GM19463 (cell line): ENCODE results near the gene TCF4.

Experiments used
- ATAC-seq: cut with Tn5 transposase; IDR thresholded peaks from one replicate; pipeline ENCODE4 v1.9.1; 2021; ENCODE audit warnings: mild to moderate bottlenecking, moderate library complexity; ENCODE audit not compliant: unreplicated experiment

TCF4 gene

DNA sequence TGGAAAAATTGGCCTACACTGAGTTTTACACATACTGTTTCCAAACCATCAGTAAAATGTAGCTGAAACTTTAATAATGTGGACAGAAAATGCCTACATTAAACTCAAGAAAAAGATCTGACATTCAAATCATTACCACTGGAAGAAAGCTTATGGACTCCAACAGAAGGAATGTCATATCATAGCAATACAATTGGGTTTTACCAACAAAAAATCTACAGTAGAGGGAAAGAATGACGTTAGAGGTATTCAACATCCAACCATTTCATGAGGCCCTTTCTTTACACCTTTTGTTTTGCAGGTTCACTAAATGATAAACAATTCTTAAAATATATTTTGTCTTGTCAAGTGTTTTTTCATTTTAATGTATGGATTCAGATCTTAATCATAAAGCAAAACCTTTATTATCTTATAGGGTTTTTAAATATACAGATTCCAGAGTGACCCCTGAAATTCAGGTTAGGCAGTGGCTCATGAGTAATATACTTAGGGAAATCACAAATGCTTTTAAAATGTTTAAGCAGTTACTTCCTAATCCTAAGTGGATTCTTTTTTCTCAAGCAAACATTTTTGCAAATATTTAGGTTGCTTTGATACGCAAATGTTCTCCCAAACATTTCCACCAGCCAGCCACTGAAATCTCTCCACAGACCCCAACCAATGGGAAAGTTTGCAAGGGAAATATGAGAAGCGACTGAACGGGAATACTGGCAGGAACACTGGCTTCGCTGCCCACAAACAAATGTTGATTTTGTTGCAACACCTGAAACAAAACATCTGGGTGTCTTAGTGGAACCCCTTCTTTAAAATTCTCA, 168.7 kb downstream of the TCF4 start:
- no peak for ATAC-seq

DNA sequence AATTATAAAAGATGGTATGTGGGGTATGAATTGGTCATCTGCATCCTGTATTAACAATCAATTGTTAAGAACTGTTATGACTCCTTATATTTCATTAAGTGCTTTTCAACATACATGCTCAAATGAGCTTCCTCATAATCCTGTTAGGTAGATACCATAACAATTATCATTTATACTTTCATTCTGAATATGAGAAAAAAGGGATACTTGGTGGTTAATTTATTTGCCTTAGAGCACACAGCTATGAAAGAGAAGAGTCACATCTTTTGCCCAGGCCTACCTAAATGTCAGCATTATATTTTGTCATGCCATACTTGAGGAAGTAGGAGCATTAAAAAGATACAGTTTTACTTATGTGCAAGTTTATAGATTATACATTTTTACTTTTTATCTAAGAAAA, 169.6 kb downstream of the TCF4 start:
- no peak for ATAC-seq

DNA sequence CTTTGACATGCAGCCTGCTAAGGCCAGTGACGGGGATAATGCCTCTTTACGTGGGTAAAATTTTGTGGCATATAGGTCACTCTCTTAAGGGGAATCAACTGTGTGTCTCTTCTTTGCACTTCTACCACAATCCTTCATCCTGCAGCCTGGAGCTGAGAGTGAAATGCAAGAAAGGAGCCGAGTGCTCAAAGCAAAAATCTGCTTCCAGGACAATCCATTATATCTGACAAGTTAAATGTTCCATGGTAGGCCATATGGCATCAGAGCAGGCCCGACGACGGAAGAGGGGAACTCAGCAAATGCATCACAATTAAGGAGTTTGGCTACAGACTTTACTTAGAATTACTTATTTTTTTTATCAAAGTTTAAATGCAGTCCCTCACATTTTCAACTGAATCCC, 171.2 kb downstream of the TCF4 start:
- ATAC-seq = no peak

DNA sequence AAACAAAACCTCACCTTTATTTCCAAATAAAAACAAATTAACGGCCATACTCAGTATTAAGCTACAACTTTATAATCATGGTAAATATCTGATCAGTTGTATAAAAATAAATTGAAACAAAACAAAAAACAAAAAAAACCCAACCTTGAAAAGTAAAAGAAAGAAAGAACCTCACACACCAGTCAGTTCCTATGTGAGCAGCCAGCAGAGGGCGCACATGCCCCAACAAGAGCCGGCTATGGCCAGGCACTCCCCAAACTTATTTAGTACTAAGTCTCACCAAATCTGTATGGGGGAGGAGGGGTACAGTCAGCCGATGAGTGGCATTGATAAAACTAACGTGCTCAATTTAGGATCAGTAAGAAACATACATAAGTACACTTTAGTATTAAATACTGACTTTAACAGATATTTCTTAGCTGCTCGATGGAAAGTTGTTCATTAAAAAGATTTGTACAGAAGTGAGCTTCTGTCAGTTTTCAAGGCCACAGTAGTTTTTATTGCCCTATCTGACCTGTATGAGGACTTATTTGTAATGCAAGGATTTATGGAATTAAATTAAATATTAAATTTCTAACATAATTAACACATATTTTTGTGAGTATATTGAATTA, 172.6 kb downstream of the TCF4 start:
- peak; percentile 80 for ATAC-seq

DNA sequence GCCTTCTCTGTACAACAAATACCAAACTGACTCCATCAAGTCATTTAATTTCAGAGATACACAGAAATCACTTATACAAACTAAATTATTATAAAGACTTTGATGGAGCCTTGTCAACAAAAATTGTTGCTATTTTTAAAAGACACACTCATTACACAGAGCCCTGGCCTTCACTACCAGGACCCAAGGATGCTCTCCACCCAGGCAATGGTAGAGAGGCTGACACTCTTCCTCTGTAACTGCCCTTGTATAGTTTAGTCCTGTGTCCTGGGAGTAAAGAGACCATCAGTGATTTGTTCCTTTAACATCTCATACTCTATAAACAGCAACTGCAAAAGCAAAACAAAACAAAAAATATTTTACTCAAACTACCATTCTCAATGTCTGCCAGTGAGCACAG, 173.5 kb downstream of the TCF4 start:
- ATAC-seq = no peak

DNA sequence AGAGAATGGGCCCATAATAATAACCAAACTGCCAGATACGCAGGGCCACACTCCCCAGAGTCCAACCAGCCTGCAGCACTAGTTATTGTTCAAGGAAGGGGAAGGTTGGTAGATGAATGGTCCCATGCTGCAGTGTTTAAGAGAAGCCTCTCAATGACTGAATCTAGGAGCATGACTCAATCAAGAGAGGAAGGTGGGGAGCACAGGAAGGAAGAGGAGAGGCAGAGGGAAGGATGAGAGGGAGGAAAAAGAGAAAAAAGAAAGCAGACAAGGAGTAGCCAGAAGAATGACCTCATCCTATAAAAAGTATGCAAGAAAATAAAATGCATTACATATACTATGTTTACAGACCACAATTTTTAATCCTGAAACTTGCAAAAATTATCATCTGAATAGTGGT, 174.5 kb downstream of the TCF4 start:
- no peak for ATAC-seq

DNA sequence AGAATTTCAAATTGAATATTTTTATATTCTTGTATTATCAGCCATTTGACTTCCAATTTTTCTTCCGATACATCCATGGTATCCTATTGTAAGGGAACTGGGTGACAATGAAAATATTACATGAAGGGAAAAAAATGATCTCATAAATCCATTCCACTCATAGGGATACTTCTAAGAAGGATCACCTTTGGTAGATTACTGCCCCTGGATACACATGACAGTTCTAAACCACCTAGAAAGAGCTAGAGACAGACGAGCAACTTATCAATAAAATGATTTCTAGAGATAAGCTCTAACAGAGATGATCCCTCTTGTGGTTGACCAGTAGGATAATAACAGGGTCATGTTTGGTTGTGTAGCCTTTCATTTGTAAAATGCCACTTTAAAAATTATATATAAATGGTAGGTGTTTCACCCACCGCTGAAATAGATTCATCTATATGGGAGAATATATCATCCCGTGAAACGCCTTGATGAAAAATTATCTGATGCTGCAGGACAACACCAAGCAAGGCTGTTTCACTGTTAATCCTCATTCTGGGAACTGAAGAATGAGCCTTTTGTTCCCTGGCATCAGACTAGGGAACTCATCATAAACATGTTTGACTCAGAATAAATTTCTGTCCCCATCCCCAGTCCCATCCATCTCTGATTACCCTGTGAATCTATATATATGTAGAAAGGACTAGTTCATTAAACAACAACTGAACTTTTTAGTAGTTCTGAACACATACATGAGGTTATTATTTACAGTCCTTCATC, 180.0 kb downstream of the TCF4 start:
- ATAC-seq = no peak

DNA sequence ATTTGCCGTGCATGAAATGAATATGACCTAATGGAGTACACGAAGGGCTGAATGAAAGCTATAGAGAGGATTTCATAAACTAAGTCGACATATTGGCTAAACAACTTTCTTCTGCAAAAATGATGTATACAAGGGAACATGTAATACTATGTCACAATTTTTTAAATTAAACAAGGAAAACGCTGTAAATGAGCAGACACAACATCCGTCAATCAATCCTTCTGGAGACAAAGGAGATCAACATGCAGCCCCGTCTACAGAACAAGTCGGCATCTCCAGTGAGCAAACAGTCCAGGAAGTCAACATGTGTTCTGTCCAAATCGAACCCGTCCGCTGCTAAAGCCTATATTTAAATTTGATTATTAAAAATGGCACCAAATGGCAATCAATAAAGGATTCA, 180.8 kb downstream of the TCF4 start:
- no peak for ATAC-seq

DNA sequence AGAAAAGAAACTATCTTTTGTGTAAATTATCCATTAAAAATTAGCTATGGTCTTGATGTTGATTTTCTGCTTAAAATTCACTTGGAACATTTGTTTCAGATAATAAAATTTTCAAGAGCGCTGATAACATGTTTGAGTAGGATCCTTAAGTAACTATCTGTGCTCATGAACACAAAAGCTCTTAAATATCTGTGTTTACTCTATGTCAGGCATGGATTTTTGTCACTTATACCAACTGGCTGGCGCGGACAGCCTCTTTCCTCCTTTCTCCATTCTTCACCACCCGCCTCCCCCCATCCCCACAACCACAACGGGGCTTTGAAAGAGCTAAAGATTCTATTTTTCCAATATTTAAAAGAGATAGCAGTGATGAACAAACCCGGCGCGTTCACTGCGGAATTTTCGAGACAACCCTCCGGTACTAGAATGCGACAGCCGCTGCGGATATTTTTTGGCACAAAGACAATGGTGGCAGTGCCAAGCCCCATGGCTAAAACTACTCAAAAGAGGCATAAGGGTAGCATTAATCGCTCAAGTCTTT, 181.5 kb downstream of the TCF4 start:
- ATAC-seq = no peak

DNA sequence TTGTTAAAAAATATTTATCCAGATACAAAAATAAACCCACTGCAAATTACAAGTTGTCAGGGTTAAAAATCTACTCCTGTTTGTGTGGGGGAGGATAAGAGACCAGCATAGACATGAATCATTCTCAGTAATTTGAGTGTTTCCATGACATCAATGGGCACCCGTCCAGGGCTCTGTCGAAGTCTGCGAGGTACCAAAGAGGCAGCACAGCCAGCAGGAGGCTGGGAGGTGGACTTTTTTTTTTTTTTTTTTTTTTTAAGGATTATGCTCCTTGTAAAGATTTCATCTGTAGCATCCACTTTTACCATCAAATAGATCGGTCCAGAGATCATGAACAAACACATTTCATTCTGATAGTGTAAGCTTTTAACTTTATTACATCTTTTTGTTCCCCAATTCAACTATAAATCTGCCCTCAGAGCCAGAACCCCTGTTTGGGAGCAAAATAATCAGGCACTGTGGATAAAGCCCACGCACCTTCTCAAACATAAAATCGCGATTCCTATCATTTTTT, 182.0 kb downstream of the TCF4 start:
- peak; percentile 58 for ATAC-seq

DNA sequence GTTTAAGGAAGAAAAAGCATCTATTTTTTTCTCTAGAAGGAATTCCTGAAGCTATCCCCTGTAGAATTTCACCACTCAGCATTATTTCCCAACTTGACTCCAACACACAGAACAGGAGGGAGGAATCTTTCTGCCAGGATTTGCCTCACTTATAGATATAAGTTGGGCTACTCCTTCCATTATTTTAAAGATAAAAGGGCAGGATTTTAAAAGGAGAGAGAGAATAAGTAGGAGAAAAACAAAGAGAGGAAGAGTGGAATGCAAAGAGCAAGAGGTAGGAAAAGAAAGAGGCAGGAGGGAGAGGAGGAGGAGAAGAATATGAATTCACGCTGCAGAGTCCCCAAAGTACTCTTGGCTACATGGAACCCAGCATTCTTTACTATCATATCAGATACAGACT, 182.5 kb downstream of the TCF4 start:
- ATAC-seq = no peak

DNA sequence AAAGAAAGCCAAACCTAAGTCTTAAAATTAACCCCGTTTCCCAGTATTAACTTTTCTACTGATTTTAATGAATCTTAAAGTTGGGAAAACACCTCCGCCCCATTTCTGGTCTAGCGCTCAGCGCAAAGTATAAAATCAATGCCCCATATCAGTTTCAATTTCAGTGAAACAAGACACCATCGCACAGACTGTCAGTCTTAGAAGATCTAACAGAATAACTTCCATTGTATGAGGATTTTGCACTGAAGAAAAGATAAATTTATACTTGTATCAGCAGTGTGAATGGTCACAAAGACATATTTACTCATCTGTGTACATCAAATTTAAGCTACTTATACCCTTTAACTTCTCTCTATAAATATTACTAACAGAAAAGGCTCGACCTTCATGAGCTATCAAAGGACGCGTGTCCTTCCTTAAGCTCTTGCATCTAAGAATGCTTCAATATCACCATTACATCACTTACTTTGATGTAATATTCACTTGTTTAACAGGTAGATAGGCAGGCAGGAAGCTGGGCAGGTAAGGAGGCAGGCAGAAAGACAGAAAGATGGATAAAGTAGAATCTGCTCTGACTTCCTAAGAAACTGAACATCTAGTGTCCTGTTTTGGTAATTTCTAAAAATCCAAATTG, 183.0 kb downstream of the TCF4 start:
- ATAC-seq = peak; percentile 63

DNA sequence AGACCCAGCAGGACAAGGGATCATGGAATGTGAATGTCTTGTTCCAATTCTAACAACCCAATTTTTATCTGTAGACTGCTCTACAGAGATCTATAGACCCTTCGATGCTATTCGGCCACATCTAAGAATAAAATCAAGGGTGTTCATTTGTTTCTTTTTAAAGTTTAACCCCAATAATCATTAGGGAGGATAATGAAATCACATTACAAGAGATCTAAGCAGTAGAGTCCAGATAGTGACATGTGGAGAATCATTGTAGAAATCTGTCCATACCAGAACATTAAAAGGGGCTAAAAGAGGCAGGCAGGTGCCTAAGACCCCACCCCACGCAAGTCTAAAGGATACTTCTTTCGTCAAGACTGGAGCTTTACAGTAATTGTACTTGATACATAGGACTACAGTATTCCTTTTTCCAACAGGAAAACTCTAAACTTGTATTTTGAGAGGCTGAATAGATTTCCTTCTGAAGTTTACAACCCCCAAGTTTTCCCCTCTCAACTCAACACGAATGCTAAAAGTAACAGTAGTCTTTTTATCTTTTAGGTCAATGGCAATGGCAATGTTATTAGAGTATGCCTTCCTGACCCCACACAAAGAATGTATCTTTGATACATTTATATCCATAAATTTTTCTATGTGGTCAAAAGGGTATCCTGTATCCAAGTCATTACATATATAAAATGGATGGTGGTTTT, 183.7 kb downstream of the TCF4 start:
- peak; percentile 8 for ATAC-seq

DNA sequence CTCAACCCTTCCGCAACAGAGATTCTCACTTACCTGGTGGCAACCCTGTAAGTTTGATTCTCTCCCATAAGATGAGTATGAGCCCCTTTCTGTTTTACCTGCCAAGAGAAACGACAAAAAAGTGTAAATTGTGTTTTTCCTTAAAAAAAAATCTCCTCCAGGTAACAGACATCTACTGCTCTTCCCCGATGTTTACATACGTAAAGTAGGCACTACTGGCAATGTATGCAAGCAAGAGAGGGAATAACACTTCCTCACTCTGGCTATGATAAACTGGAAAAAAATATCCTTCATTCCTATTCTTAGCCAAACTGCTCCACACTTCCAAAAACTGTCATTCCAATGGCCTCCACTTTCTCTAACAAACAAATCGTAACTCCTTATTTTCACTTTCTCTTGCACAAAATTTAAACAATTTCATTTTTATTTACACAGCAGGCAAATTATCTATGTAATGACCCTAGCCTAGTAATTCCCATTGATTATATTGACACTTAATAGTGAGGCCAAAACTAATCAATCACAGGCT, 184.5 kb downstream of the TCF4 start:
- no peak for ATAC-seq

DNA sequence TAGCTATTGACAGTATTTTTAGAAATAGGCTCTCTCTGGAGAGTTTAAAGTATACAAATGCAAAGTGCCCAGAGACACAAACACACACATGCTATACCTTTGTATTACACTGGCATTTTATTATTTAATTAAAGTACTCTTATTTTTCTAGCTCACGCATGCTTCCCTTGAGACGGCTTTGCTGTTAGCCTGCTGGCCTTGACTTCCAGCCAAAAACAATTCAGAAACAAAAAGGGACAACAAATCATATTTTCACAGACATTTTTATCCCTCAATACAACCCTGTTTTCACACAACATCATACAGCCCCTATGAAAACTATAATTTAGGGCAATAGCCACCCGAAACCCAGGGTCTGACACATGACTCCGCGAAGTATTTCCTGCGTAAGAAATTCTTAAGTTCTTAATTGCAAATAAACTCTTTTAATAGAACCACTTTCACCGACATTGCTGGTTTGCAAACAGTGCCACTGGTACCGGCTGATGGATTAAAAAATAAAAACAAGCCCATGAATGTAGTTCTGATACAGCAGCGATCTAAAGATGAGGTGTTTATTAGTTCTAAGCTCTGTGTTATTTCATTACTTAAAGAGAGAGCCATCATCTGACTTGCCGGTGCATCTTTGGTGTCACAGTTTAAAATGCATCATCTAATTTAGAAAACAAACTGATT, 185.1 kb downstream of the TCF4 start:
- ATAC-seq = no peak

DNA sequence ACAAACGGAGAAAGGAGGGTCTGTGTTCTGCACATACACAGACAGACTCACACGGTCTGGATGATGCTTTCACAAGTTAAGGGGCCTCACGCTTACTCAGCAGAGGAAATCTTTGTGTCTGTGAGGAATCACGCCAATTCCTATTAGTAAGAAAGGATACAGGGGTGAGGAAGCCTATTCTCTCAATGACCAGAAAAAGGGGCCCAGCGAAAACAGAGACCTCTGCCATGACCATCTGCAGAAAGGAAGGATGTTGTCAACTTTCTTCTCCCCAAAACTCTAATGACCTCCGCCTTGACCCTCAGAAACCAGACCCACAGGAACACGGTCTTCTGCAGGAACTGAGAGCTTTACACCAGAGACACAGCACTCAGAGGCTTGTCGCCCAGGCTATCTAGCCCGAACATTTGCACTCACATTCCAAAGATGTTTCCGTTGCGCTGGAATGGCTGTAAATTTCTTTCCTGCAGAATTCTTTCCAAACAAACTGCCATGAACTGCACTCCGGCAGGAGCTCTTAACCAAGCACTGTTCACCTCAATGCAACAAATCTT, 186.3 kb downstream of the TCF4 start:
- no peak for ATAC-seq

DNA sequence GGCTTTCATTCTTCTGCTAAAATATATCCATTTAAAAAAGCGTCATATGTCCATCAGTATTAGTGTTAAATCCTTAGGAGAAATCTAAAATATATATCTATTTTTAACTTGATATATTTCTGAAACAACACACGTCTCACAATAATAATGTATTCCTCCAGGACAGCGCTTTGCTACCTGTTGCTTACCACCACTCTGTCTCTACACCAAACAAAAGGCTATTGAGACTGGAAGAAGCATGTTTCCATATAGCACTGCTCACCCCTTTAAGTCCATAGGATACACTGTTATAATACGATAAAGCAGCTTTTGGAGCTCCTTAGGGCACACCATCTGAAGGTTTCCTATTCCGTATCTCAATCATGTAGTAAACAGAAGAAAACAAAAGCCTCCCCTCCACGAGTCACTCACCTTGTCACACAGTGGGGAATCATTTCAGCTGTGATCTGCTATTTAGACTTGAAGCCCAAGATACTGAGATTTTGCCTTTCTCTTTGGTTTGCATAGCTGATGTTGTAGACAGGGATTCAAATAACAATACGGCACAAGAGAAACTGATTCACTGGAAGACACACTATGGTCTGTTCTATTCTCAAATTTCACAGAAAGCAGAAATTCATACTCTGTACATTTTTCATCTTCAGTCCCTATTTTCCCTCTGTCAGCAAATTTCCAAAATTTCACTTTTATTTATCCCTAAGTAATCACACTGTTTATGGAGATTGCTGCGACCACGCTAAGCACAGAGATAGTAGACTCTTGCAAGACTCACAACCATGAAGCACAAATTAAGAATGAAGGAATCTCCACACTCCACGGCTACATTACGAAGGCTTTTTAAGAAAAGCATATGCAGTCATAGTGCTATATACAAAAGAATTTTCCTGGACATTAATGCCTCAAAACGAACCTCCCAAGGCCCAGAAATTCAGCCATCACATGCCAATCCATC, 187.1 kb downstream of the TCF4 start:
- no peak for ATAC-seq

DNA sequence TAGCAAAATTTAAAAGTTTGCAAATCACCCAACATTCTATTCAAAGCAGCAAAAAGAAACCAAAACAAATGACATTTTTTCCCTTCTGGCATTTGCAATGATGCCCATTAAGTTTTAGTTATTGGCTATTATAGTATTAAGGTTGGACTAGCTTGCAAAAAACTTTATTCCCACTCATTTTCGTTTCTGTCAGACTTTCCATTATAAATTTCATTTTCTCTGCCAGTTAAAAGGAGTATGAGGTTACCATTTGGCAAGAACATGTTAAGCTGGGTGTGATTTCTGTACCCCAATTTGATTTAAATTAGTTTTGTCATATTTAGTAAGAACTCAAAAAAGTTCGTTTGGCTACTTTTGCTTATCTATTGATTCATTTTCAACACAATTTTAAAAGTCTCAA, 187.9 kb downstream of the TCF4 start:
- ATAC-seq = no peak
